Esophagus muscularis mucosa (tissue), 4 donors: ENCODE results near the gene TCF7L2. TPM values are rescaled to one million over a fixed set of nuclear protein-coding genes. Genes with fewer than 3 reads are reported as not detected.
A peak's percentile ranks its signal among the peaks of the same experiment; 100 is the strongest.

Source experiments
- DNase-seq: peaks from one replicate; pipeline ENCODE4 v3.0.0-alpha.2; 2017; ENCODE audit errors: extremely low spot score
- H3K27ac ChIP-seq, 4 donors: fragments of 200-600 bp; sonication (generic); replicated peaks in 1 of 4; 1 replicate in 3 of 4; 2 replicates in 1 of 4; pipeline ENCODE4 v1.5.1; 2016 to 2019; ENCODE audit warnings: mild to moderate bottlenecking in 1 of 4
- H3K27me3 ChIP-seq, 4 donors: fragments of 200-600 bp; sonication (generic); one replicate each; pipeline versions ENCODE4 v1.5.1 to v1.6.0; 2016 to 2019
- H3K36me3 ChIP-seq, 4 donors: fragments of 200-600 bp; sonication (generic); one replicate each; pipeline ENCODE4 v1.5.1; 2016 to 2019
- H3K4me1 ChIP-seq, 4 donors: fragments of 200-600 bp; sonication (generic); one replicate each; pipeline ENCODE4 v1.5.1; 2016 to 2019
- H3K4me3 ChIP-seq, 4 donors: fragments of 200-600 bp; sonication (generic); 1 replicate in 2 of 4; 2 replicates in 2 of 4; pipeline ENCODE4 v1.5.1; 2016 to 2019; ENCODE audit warnings: mild to moderate bottlenecking in 4 of 4, moderate library complexity in 1 of 4
- H3K9me3 ChIP-seq, 4 donors: fragments of 200-600 bp; sonication (generic); 1 replicate in 3 of 4; 2 replicates in 1 of 4; pipeline ENCODE4 v1.5.1; 2016 to 2019
- CTCF ChIP-seq, 3 experiments: fragments of 200-600 bp in 2 of 3; fragments of 450-650 bp in 1 of 3; sonication (generic) in 2 of 3; IDR thresholded peaks; one replicate each; pipeline ENCODE4 v1.5.1; 2017 to 2019; ENCODE audit warnings: antibody characterized with exemption in 3 of 3, mild to moderate bottlenecking in 2 of 3, moderate library complexity in 1 of 3
- EP300 ChIP-seq: sonication (generic); formaldehyde crosslinking; IDR thresholded peaks from one replicate; pipeline ENCODE4 v1.6.1; 2017; ENCODE audit warnings: antibody characterized with exemption
- POLR2A ChIP-seq: fragments of 450-650 bp; IDR thresholded peaks from one replicate; pipeline ENCODE4 v1.6.1; 2017; ENCODE audit warnings: antibody characterized with exemption, moderate library complexity, mild to moderate bottlenecking, low read depth
- POLR2AphosphoS5 ChIP-seq, 2 donors: sonication (generic); formaldehyde crosslinking; IDR thresholded peaks; one replicate each; pipeline ENCODE4 v1.6.1; 2017; ENCODE audit warnings: antibody characterized with exemption in 2 of 2
- WGBS: methylation state at CpG from one replicate; pipeline ENCODE4 v1.1.5; 2018; 5-methylcytosine and 5-hydroxymethylcytosine counted together
- intact Hi-C: fragments of 100-400 bp; cut with DNase I; formaldehyde crosslinking; loops from one replicate; pipeline ENCODE4 v1.15.1; 2023
- total RNA-seq, 4 donors: library from RNA; depleted of rRNA; stranded (reverse); fragments of >200 nt; gene quantifications; one replicate each; pipeline versions ENCODE4 v1.1.0 to v1.2.1, GENCODE V29; 2016

Gene TCF7L2
- total RNA-seq, 4 donors from 2014 or later = 7.8 to 24.1 (median 19.2) TPM

GRCh38 chr10:113073549-113074189, 123.6 kb downstream of the TCF7L2 start:
- TF ChIP-seq CTCF (IDR thresholded peaks at IDR 0.05) = no peak
- TF ChIP-seq POLR2AphosphoS5 (IDR thresholded peaks at IDR 0.05) = peak in 1 of 2 donors; percentile 66
- TF ChIP-seq EP300 = no peak
- TF ChIP-seq POLR2A = no peak
- Histone ChIP-seq H3K27ac (peak overlapping the region; percentile 40 to 69 (median 62)), H3K36me3 (peaks cover 0 to 5% (median 0%) of the 10 kb centered on the region in 4 donors), H3K27me3 (no peaks in the 10 kb centered on the region), H3K4me3 (peak overlapping the region in 1 of 4 donors; percentile 22), H3K9me3 (no peaks in the 10 kb centered on the region), H3K4me1 (peaks cover 27 to 48% (median 36%) of the 10 kb centered on the region in 4 donors)
- no peak for DNase-seq
- 53% methylated on average over 21 of the region's 23 CpGs for WGBS
- intact Hi-C loops = no loop called here

GRCh38 chr10:113076949-113077348, 126.9 kb downstream of the TCF7L2 start:
- no peak overlapping the region for H3K4me3 ChIP-seq
- TF ChIP-seq POLR2AphosphoS5 (IDR thresholded peaks at IDR 0.05) = no peak
- TF ChIP-seq CTCF (IDR thresholded peaks at IDR 0.05) = no peak
- TF ChIP-seq POLR2A = no peak
- TF ChIP-seq EP300 = no peak
- H3K36me3 ChIP-seq = no peaks in the 10 kb centered on the region
- WGBS = 17% methylated on average over 1 of the region's 1 CpG
- intact Hi-C loops = no loop called here
- DNase-seq = no peak
- H3K27me3 ChIP-seq = no peaks in the 10 kb centered on the region
- H3K9me3 ChIP-seq = no peaks in the 10 kb centered on the region
- H3K27ac ChIP-seq = no peak overlapping the region
- H3K4me1 ChIP-seq = peaks cover 14 to 42% (median 29%) of the 10 kb centered on the region in 4 donors

GRCh38 chr10:113078282-113078907, 128.3 kb downstream of the TCF7L2 start:
- 98% methylated on average over 4 of the region's 4 CpGs for WGBS
- no peak for DNase-seq
- Histone ChIP-seq H3K4me1 (peaks cover 10 to 35% (median 21%) of the 10 kb centered on the region in 4 donors), H3K9me3 (no peaks in the 10 kb centered on the region), H3K4me3 (no peak overlapping the region), H3K27me3 (no peaks in the 10 kb centered on the region), H3K36me3 (no peaks in the 10 kb centered on the region), H3K27ac (no peak overlapping the region)
- no peak for TF ChIP-seq POLR2A
- no peak for TF ChIP-seq EP300
- no peak for TF ChIP-seq CTCF (IDR thresholded peaks at IDR 0.05)
- TF ChIP-seq POLR2AphosphoS5 (IDR thresholded peaks at IDR 0.05) = no peak
- intact Hi-C loops = no loop called here

GRCh38 chr10:113080061-113080924, 130.2 kb downstream of the TCF7L2 start:
- Histone ChIP-seq H3K27me3 (no peaks in the 10 kb centered on the region), H3K9me3 (no peaks in the 10 kb centered on the region), H3K4me3 (no peak overlapping the region), H3K4me1 (peaks cover 0 to 20% (median 8%) of the 10 kb centered on the region in 4 donors), H3K36me3 (no peaks in the 10 kb centered on the region), H3K27ac (no peak overlapping the region)
- 88% methylated on average over 8 of the region's 8 CpGs for WGBS
- no peak for DNase-seq
- intact Hi-C loops = no loop called here
- TF ChIP-seq POLR2A = no peak
- no peak for TF ChIP-seq EP300
- no peak for TF ChIP-seq CTCF (IDR thresholded peaks at IDR 0.05)
